Fibroblast of pulmonary artery (primary cell): Measurements from ENCODE around the gene ZNF513.
"Not testable (repeated sequence)": the region's sequence is repeated elsewhere in the genome, so short reads cannot be mapped to it uniquely, and the experiment has no call there.

Experiments used
- DNase-seq: peaks from one replicate; pipeline ENCODE4 v3.0.0-alpha.2; 2010; ENCODE audit warnings: low read depth
- H3K4me3 ChIP-seq: replicated peaks from 2 replicates; pipeline ENCODE4 v1.5.1; 2011; ENCODE audit warnings: low read depth, mild to moderate bottlenecking, control low read depth, low read length, moderate library complexity
- CTCF ChIP-seq: IDR thresholded peaks from 2 replicates; pipeline ENCODE4 v1.5.1; 2011; ENCODE audit warnings: mild to moderate bottlenecking, control low read depth, low read length, inconsistent platforms; ENCODE audit errors: missing control alignments

The ZNF513 gene

DNA sequence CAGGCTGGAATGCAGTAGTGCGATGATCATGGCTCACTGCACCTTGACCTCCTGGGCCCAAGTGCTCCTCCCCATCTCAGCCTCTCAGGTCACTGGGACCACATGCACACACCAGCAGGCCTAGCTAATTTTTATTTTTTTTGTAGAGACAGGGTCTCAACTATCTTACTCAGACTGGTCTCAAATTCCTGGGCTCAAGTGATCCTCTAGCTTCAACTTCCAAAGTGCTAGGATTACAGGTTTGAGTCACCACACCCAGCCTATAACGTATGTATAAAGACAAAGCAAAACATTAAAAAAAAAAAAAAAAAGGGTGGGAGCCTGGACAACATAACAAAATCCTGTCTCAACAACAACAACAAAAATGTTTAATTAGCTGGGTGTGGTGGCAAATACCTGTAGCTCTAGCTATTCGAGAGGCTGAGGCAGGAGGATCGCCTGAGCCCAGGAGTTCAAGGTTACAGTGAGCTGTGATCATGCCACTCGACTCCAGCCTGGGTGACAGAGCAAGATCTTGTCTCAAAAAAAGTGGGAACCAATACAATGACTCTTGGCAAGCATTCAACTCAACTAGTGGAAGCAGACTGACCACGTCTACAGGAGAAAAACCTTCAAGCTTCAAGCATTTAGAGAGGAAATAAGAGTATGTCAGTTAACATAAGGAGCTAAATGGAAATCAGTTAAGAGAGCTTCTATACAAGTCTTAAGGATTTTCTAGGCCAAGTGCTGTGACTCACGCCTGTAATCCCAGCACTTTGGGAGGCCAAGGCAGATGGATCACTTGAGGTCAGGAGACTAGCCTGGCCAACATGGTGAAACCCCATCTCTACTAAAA lies 26.6 kb downstream of the ZNF513 start:
- H3K4me3 ChIP-seq = no peak overlapping the region
- DNase-seq = no peak
- TF ChIP-seq CTCF = no peak

DNA sequence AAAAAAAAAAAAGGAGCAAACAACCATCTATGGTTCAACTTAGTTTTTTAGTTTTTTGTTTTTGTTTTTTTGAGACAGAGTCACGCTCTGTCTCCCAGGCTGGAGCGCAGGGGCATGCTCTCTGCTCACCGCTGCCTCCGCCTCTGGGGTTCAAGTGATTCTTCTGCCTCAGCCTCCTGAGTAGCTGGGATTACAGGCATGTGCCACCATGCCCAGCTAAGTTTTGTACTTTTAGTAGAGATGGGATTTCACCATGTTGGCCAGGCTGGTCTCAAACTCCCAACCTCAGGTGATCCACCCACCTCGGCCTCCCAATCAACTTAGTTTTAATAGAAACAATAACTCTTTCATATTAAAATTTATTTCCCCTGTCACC lies 27.2 kb downstream of the ZNF513 start:
- DNase-seq, H3K4me3 ChIP-seq: not testable (repeated sequence)

DNA sequence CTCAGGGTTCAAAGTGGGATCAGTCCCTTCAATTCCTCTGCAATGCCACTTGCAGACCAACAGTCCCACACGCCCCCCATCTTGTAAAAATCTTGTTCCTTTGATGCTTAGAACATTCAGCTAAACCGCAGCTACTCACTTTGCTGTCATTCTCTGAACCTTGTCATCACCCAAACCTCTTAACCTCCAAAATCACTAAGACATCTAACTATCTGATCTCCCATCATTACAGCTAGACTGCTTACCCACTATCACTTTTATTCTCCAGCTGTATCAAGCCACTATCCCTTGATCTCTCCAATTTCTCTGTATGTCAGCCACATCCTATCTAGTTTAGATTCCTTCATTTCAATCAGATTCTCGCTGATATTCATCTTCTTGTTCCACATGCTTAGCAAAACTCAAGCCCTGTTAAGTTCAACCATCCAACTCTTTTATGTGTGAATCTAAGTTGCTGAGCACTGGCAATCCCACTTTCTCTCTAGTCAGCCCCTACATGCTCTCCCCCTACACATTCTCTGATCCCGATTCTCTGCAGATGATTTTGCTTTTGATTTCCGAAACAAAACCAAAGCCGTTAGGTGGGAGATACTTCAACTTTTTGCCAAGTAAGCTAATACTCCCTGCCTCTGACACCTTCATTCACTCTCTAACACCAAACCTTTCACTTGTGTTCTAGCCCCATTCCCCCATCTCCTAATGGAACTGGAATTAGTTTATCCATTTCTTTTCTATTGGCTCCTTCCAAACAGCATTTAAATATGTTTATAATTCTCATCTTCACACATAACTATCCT lies 28.5 kb downstream of the ZNF513 start:
- no peak for DNase-seq
- no peak overlapping the region for H3K4me3 ChIP-seq
- no peak for TF ChIP-seq CTCF

- H3K4me3 ChIP-seq = no peak overlapping the region
- DNase-seq = no peak
- no peak for TF ChIP-seq CTCF
Measured at GRCh38 chr2:27350106-27350693, 30.3 kb downstream of the ZNF513 start.

- no peak for TF ChIP-seq CTCF
- H3K4me3 ChIP-seq = no peak overlapping the region
- no peak for DNase-seq
Measured at GRCh38 chr2:27347641-27348040, 32.9 kb downstream of the ZNF513 start.

DNA sequence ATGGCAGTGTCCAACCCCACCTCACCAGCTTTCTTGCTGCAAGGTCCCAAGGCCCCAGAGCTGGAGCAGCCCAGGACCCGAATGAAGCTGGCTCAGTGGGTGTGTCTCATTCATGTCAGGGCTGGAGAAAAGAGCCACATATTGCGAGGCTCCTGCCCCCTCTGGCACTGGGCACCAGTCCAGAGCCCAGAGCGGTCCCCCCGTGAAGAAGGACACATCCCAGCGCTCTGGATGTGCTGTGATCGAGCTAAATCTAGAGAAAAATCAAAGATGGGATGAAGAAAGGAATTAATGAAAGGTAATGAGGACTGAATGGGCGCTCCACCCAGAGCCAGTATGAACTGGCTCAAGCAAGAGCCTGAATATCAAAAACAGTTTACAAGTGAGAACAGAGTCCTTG lies 44.4 kb downstream of the ZNF513 start:
- no peak for DNase-seq
- TF ChIP-seq CTCF = no peak
- no peak overlapping the region for H3K4me3 ChIP-seq

DNA sequence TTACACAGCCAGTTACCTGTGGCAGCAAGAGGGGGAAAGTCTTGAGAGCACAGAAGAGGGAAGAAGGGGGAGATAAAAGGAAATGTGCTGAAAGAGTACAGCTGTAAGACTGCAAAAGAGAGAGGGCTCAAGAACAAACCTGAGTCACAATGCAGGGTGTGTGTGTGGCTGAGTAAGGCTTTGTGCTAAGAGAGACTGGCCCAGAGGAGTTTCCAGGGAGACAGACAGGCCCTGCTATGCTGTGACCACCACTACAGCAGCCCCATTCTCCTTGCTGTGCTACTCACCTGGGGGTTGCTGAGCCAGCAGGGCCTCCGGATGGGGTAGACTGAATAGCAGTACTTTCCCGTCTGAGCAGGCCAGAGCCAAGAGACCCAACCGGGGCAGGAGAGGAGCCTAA lies 45.2 kb downstream of the ZNF513 start:
- no peak for DNase-seq
- H3K4me3 ChIP-seq = no peak overlapping the region
- TF ChIP-seq CTCF = no peak
